ENCODE data around the gene PYDC1.
"Not testable (repeated sequence)": the region's sequence is repeated elsewhere in the genome, so short reads cannot be mapped to it uniquely, and the experiment has no call there.

Gene PYDC1

GRCh38 chr16:31221357-31222160 is 4.6 kb upstream of the PYDC1 start:
- no peak for DNase-seq (ENCODE audit: low read depth)

DNA sequence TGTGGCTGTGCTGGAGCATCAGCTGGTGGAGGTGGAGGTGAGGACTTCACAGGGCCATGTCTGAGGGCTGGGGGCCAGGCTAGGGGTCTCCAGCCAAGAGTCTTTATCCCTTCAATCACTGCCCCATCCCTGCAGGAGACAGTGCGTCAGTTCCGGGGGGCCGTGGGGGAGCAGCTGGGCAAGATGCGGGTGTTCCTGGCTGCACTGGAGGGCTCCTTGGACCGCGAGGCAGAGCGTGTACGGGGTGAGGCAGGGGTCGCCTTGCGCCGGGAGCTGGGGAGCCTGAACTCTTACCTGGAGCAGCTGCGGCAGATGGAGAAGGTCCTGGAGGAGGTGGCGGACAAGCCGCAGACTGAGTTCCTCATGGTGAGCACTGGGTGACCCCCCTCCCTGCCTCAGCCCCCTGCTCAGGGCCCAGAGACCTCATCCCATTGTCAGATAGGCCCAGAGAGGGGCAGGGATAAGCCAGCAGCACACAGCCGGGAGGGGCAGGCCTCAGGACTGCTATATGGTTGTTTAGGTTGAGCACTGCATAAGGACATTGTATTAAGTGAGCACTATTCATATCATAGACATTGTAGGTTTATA is 2.3 kb upstream of the PYDC1 start:
- no peak for DNase-seq (ENCODE audit: low read depth)

GRCh38 chr16:31217136-31217530 is 198 bp upstream of the PYDC1 start:
- DNase-seq (ENCODE audit: low read depth): no peak

GRCh38 chr16:31215287-31216162 is 1.4 kb downstream of the PYDC1 start:
- DNase-seq (ENCODE audit: low read depth): no peak

DNA sequence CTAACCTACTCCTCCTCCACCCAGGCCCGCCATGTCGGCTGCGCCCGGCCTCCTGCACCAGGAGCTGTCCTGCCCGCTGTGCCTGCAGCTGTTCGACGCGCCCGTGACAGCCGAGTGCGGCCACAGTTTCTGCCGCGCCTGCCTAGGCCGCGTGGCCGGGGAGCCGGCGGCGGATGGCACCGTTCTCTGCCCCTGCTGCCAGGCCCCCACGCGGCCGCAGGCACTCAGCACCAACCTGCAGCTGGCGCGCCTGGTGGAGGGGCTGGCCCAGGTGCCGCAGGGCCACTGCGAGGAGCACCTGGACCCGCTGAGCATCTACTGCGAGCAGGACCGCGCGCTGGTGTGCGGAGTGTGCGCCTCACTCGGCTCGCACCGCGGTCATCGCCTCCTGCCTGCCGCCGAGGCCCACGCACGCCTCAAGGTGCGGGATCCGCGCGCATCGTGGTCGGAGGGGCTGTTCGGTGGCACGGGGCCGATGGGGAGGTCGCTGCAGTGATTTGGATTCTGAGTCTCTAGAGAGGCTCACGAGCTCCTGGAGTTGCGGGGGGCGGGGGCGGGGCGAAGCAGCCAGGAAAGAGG is 2.1 kb downstream of the PYDC1 start:
- DNase-seq (ENCODE audit: low read depth): no peak

DNA sequence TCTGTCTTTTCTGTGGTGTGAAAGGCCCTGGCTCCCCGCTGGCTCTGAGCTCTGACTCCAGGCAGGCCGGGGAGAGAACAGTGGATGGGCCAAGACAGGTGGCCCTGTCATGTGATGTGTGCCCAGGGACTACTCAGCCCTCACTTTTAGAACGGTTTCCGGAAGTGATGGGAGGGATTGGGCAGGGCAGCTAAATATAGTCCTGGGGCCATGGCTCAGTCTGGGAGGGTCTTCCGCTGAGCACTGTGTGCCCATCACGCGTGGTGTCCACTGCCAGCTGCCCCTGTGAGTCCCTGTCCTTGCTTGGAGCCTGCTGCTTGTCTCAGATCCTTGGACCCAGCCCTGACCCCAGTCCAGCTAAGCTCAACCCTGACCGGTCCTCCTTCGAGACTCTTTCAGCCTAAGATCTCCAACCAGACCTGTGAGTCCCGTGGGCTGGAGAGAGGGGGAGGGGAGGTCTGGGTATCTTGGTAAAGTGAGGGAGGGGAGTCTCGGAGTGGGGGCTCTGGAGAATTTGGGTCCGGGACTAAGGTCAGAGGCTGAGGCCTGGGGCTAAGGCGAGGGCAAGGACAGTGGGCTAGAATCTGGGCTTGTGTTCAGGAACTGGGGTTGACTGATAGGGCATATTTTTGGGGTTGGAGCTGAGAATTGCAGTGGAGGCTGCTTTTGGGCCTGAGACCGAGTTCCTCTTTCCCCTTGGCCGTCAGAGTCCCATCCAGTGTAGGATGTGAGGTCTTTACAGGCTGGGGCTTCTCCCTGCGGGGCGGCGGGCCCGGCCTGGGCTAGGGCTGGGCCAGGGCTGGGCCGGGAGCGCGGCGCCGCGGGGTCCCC is 2.8 kb downstream of the PYDC1 start, which contains the start of gene TRIM72:
Gene TRIM72 (plus strand): TSS at position 243 of the 831 bp plus-strand sequence. CDS start 620 bp downstream, outside the sequence.
- DNase-seq (ENCODE audit: low read depth): no peak

DNA sequence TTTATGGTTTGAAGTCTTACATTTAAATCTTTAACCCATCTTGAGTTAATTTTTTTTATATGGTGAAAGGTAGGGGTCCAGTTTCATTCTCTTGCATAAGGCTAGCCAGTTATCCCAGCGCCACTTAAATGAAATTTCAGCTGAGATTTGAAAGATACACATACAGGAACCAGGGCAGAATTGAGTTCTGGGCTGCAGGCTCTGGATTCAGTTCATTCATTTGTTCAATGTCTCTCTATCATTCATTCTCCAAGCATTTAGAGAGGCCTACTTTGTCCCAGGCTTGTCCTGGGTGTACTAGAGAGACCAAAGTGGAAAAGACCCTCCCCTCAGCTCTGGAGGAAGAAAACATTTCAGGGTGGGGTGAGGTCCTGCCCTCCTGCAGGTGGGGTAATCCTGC is 3.6 kb downstream of the PYDC1 start:
- no peak for DNase-seq (ENCODE audit: low read depth)

DNA sequence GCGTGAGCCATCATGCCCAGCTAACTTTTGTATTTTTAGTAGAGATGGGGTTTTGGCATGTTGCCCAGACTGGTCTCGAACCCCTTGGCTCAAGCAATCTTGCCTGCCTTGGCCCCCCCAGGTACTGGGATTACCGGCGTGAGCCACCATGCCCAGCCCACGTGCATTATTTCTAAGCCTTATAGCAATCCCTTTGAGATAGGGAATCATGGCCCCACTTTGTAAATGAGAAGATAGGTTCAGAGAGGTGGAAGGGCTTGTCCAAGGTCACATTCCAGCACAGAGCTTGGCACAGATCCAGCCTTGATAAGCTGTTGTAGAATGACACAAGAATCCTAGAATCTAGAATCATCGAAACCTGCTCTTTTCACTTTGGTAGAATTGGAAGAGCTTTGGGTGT is 10.2 kb downstream of the PYDC1 start:
- DNase-seq (ENCODE audit: low read depth): no peak

DNA sequence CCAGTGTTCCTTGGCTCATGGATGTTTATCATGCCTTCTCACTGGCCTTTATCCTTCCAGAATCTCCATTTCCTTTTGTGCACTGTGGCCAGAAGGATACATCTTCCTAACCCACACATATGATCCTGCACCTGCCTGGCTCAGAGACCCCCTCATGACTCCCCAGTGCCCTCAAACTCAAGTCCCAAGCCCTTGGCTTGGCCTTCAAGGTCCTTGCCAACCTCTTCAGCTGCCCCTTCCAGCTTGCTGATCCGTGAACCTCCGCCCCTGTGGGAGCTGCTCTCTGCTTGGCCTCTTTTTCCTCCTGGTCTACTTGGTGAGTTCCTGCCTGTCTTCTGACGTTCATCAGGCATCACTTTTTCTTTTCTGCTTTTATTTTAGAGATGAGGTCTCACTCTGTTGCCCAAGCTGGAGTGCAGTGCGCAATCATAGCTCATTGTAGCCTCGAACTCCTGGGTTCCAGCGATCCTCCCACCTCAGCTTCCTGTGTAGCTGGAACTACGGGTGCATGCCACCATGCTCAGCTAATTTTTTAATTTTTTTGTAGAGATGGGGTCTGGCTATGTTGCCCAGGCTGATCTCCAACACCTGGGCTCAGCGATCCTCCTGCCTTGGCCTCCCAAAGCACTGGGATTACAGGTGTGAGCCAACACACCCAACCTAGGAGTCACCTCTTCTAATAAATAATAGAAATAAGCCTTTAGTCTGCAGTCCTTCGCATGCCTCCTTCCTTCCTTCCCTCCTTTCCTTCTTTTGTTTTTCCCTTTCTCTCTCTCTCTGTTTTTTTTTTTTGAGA is 11.9 kb downstream of the PYDC1 start:
- no peak for DNase-seq (ENCODE audit: low read depth)

DNA sequence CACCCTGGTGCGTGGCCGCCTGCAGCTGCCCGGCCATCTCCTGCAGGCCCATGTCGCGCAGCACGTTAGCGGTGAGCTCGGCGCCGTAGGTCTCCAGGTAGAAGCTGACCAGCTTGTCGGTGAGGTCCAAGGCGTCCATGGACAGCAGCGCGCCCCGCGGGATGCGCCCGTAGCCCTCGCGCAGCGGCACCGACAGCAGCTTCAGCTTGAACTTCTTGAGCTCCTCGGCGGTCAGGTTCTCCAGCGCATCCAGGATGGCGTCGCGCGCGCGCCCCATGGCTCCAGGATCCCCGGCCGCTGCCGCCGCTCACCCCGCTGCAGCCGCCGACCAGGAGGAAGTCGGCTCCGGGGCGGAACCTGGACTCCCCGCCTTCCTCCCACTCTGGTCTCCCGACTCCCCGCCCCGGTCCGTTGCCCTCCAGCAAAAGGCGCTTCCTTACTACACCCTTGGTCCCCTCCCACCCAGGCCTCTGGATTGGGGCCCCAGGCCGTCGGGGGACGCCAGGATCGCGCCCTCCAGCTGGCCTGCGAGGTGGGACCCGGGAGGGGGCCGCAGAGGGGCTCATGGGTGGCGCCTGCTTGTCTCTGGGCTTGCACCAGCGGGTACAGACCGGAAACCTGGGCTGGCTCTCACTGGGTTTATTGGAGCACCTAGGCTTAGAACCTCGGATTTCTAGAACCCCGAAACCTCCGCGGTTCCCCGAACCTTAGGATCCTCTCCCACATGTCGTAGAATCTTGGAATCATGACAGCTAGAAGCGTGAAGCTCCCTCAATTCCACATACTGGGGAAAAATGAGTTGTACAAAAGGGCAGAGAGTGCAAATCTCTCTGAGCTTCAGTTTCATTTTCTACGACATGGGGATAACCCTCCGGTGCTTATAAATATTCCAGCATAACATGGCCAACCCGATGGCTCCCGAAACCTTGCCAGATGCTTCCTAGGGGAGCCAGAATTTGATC is 14.2 kb downstream of the PYDC1 start, which contains the start of gene PYCARD:
Gene PYCARD (minus strand): TSS at position 347 of the 962 bp plus-strand sequence. CDS start 70 bp downstream, at position 277.
- DNase-seq (ENCODE audit: low read depth): no peak

DNA sequence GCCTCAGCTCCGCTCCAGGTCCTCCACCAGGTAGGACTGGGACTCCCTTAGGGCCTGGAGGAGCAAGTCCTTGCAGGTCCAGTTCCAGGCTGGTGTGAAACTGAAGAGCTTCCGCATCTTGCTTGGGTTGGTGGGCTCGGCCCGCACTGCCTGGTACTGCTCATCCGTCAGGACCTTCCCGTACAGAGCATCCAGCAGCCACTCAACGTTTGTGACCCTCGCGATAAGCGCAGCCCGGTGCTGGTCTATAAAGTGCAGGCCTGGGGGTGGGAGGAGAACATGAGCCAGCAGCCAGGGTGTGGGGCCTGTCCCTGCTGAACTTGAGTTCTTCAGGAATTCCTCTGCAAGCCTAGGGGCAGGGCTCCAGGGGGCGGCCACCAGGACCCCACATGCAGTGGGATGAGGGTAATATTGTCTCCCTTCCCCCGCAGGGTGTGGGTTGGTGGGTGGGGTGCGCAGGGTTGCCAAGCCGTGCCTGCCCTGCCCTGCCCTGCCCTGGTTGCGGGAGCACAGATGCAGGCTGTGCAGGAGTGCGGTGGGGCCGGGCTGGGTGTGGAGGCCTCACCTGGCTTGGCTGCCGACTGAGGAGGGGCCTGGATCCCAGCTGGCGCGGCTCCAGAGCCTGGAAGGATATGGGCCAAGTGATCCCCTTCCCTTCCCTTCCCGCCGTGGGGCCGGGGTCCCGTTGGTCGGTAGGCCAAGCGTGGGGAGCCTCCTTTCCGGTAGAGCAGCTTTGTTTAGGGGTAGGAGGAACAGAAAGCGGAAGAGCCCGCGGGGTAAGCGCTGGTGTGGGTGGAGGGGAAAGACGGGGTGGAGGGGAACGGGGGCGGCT is 15.1 kb downstream of the PYDC1 start:
- DNase-seq (ENCODE audit: low read depth): no peak

DNA sequence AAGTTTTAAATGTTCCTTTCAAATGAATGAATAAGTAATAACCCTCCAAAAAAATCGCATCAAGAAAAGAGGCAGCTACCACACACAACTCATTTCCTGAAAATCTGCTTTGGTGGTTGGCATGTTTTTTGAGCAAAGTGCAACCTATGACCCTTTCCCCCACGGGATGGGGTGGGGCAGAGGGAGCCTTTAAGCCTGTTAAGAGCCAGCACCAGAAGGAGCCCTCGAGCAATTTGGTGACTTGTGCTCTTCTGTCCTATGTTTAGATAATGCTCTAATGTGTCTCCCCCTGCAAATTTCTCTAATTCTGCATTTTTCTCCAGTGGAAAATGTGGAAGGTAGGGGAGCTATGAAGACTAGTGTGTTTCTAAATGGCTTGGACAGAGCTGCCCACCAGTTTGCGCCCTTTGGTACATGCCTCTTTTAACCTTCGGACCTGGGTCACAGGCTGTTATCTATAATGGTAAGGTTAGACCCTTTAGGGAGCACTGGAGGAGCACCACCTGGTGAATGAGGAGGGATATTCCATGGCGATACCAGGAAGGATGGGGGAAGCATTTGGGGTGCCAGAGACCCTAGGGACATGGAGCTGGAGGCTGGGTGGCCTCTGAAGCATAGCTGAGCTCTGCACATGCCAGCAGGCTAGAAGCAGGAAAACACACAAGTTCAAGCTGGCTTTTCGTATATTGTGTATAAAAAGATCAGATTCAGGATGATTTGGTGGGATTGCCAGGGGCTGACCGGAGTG is 15.9 kb downstream of the PYDC1 start:
- DNase-seq (ENCODE audit: low read depth): no peak

GRCh38 chr16:31200111-31200510 is 16.8 kb downstream of the PYDC1 start:
- DNase-seq (ENCODE audit: low read depth): not testable (repeated sequence)

DNA sequence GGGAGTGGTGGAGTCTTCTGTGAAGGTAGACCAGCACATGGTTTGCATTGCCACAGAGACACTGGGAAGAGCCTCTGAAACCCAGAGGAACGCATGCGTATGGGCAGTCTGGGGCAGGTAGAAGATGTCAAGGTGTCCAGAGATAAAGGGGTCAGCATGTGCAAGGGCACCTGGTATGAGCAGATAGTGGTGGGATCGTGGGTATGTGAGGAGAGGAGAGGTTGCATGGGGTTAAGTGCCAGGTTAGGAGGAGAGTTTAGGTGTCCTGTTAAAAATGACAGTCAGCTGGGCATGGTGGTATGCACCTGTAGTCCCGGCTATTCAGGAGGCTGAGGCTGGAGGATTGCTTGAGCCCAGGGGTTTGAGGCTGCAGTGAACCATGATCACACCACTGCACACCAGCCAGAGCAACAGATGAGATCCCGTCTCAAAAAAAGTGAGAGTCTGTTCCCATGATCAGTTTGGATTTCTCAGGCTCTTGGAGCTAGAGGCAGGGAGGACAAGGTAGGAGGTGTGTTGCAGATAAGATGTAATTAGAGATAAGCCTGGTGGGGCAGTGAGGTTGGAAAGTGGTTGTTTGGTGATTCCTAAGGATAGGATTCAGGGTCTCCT is 17.4 kb downstream of the PYDC1 start:
- no peak for DNase-seq (ENCODE audit: low read depth)

- no peak for DNase-seq (ENCODE audit: low read depth)
Measured at GRCh38 chr16:31198207-31198882, 18.6 kb downstream of the PYDC1 start.

DNA sequence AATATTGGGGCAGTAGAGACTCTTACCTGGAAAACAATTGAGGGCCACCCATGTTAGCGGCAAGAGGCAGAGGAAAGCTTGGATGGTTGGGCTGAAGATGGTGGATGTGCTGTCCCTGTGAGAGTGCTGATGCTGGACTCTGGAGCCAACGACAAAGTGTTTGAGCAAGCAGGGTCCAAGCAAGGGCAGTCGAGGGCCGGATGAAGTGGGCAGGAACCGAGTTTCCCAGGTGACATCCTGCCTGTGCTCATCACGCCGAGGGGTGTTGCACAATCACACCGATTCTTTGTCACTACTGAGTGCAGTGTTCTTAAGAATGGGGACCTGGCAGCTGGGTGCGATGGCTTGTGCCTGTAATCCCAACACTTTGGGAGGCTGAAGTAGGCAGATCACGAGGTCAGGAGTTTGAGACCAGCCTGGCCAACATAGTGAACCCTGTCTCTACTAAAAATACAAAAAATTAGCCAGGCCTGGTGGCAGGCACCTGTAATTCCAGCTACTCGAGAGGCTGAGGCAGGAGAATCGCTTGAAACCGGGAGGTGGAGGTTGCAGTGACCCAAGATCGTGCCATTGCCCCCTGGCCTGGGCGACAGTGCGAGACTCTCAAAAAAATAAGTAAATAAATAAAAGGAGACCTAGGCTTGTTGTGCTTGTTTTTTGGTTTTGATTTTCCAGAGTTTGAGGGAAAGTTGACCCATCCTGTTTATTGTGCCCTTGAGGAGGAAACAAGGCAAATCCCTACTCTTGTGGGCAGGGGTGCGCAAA is 20.4 kb downstream of the PYDC1 start:
- no peak for DNase-seq (ENCODE audit: low read depth)
